ENCODE measurements around the gene ERMARD.
"Not testable (repeated sequence)": the region's sequence is repeated elsewhere in the genome, so short reads cannot be mapped to it uniquely, and the experiment has no call there.

ERMARD gene

GRCh38 chr6:169763308-169763707 lies 11.9 kb downstream of the ERMARD start:
- no peaks in the 10 kb centered on the region for H3K9me2 ChIP-seq (replicated peaks; ENCODE audit: control insufficient read depth, low read length)
- no peaks in the 10 kb centered on the region for H3K27me3 ChIP-seq (ENCODE audit: control insufficient read depth, low read length)
- H3K4me3 ChIP-seq (ENCODE audit: low read length) = no peak overlapping the region
- 0 out of 2 replicates have a peak, but pooled peaks cover 5% of the 10 kb centered on the region for H4K20me1 ChIP-seq (ENCODE audit: control insufficient read depth, insufficient read depth, low read depth, low read length)
- H3K79me2 ChIP-seq (ENCODE audit: control insufficient read depth, low read length) = no peaks in the 10 kb centered on the region
- H3K36me3 ChIP-seq (ENCODE audit: control insufficient read depth, low read length) = peaks cover 92% of the 10 kb centered on the region
- H3F3A ChIP-seq (ENCODE audit: control insufficient read depth, insufficient read depth) = no peaks in the 10 kb centered on the region
- H3K9me3 ChIP-seq (ENCODE audit: control insufficient read depth, insufficient read depth, low read length) = no peaks in the 10 kb centered on the region
- no peaks in the 10 kb centered on the region for H3K4me1 ChIP-seq (ENCODE audit: control insufficient read depth, low read length)
- H3K27ac ChIP-seq (ENCODE audit: low read depth, low read length) = no peak overlapping the region
- H3K4me2 ChIP-seq (ENCODE audit: low read length) = no peak overlapping the region
- no peak for TF ChIP-seq EZH2phosphoT487 (IDR thresholded peaks at IDR 0.05; ENCODE audit: borderline replicate concordance, low read length)
- TF ChIP-seq, protein P1, sequence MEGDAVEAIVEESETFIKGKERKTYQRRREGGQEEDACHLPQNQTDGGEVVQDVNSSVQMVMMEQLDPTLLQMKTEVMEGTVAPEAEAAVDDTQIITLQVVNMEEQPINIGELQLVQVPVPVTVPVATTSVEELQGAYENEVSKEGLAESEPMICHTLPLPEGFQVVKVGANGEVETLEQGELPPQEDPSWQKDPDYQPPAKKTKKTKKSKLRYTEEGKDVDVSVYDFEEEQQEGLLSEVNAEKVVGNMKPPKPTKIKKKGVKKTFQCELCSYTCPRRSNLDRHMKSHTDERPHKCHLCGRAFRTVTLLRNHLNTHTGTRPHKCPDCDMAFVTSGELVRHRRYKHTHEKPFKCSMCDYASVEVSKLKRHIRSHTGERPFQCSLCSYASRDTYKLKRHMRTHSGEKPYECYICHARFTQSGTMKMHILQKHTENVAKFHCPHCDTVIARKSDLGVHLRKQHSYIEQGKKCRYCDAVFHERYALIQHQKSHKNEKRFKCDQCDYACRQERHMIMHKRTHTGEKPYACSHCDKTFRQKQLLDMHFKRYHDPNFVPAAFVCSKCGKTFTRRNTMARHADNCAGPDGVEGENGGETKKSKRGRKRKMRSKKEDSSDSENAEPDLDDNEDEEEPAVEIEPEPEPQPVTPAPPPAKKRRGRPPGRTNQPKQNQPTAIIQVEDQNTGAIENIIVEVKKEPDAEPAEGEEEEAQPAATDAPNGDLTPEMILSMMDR (IDR thresholded peaks at IDR 0.05; ENCODE audit: low read depth, low read length, poor library complexity, severe bottlenecking) = no peak

DNA sequence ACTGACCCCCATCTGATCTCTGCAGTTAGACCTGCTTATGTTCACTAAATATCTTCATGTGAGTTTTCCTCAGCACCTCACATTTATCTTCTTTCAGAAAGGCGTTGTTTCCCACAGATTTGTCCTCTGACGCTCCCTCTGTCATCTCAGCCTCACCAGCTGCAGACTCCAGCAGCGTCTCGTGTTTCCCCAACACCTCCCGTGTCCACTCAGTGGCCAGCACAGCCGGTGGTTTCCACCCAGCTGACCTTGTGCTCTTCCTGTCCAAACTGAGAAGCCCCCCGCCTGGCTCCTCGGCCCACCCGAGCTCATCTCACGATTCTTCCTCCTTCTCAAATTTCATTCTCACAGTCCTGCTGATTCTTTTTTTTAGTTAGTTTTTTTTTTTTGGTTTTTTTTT lies 12.5 kb downstream of the ERMARD start:
- Histone ChIP-seq H3K4me2 (ENCODE audit: low read length) (no peak overlapping the region), H3K27me3 (ENCODE audit: control insufficient read depth, low read length) (no peaks in the 10 kb centered on the region), H3K4me3 (ENCODE audit: low read length) (no peak overlapping the region), H3K9me3 (ENCODE audit: control insufficient read depth, insufficient read depth, low read length) (no peaks in the 10 kb centered on the region), H3K36me3 (ENCODE audit: control insufficient read depth, low read length) (peaks cover 91% of the 10 kb centered on the region), H3K9me2 (replicated peaks; ENCODE audit: control insufficient read depth, low read length) (no peaks in the 10 kb centered on the region), H4K20me1 (ENCODE audit: control insufficient read depth, insufficient read depth, low read depth, low read length) (0 out of 2 replicates have a peak, but pooled peaks cover 5% of the 10 kb centered on the region), H3F3A (ENCODE audit: control insufficient read depth, insufficient read depth) (no peaks in the 10 kb centered on the region), H3K27ac (ENCODE audit: low read depth, low read length) (no peak overlapping the region), H3K4me1 (ENCODE audit: control insufficient read depth, low read length) (no peaks in the 10 kb centered on the region), H3K79me2 (ENCODE audit: control insufficient read depth, low read length) (no peaks in the 10 kb centered on the region)
- TF ChIP-seq, protein P1 (IDR thresholded peaks at IDR 0.05; ENCODE audit: low read depth, low read length, poor library complexity, severe bottlenecking) = no peak
- no peak for TF ChIP-seq EZH2phosphoT487 (IDR thresholded peaks at IDR 0.05; ENCODE audit: borderline replicate concordance, low read length)

DNA sequence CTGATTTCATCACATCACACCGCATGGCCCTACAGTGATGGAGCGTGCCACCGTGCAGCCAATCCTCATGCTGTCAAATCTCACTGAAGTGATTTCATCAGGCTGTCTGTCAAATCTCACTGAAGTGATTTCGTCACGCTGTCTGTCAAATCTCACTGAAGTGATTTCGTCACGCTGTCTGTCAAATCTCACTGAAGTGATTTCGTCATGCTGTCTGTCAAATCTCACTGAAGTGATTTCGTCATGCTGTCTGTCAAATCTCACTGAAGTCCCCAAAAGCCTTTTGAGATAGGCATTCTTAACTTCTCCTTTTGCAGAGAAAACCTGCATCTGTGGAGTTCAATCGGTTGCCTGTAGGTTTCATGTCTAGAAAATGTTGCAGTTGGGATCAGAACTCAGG lies 14.4 kb downstream of the ERMARD start:
- H3K4me2 ChIP-seq (ENCODE audit: low read length) = not testable (repeated sequence)

GRCh38 chr6:169766232-169766631 lies 14.8 kb downstream of the ERMARD start:
- no peak overlapping the region for H3K27ac ChIP-seq (ENCODE audit: low read depth, low read length)
- no peaks in the 10 kb centered on the region for H3K9me2 ChIP-seq (replicated peaks; ENCODE audit: control insufficient read depth, low read length)
- no peak overlapping the region for H3K4me2 ChIP-seq (ENCODE audit: low read length)
- peaks cover 73% of the 10 kb centered on the region for H3K36me3 ChIP-seq (ENCODE audit: control insufficient read depth, low read length)
- 0 out of 2 replicates have a peak, but pooled peaks cover 5% of the 10 kb centered on the region for H4K20me1 ChIP-seq (ENCODE audit: control insufficient read depth, insufficient read depth, low read depth, low read length)
- no peaks in the 10 kb centered on the region for H3K79me2 ChIP-seq (ENCODE audit: control insufficient read depth, low read length)
- H3K27me3 ChIP-seq (ENCODE audit: control insufficient read depth, low read length) = no peaks in the 10 kb centered on the region
- H3F3A ChIP-seq (ENCODE audit: control insufficient read depth, insufficient read depth) = no peaks in the 10 kb centered on the region
- no peaks in the 10 kb centered on the region for H3K9me3 ChIP-seq (ENCODE audit: control insufficient read depth, insufficient read depth, low read length)
- H3K4me3 ChIP-seq (ENCODE audit: low read length) = no peak overlapping the region
- TF ChIP-seq EZH2phosphoT487 (IDR thresholded peaks at IDR 0.05; ENCODE audit: borderline replicate concordance, low read length) = no peak
- TF ChIP-seq, protein P1 (IDR thresholded peaks at IDR 0.05; ENCODE audit: low read depth, low read length, poor library complexity, severe bottlenecking) = no peak
- H3K4me1 ChIP-seq (ENCODE audit: control insufficient read depth, low read length) = no peaks in the 10 kb centered on the region

More for the DNA sequence above, 14.4 kb downstream of the ERMARD start:
- H3K79me2 ChIP-seq (ENCODE audit: control insufficient read depth, low read length); H3K27me3 ChIP-seq (ENCODE audit: control insufficient read depth, low read length); H3K9me2 ChIP-seq (replicated peaks; ENCODE audit: control insufficient read depth, low read length); H3K4me3 ChIP-seq (ENCODE audit: low read length); H4K20me1 ChIP-seq (ENCODE audit: control insufficient read depth, insufficient read depth, low read depth, low read length); H3F3A ChIP-seq (ENCODE audit: control insufficient read depth, insufficient read depth); H3K9me3 ChIP-seq (ENCODE audit: control insufficient read depth, insufficient read depth, low read length); H3K4me1 ChIP-seq (ENCODE audit: control insufficient read depth, low read length); H3K27ac ChIP-seq (ENCODE audit: low read depth, low read length): not testable (repeated sequence)
- peaks cover 78% of the 10 kb centered on the region for H3K36me3 ChIP-seq (ENCODE audit: control insufficient read depth, low read length)

Measured in DOHH2 (cell line).